Daoy (cell line): ENCODE data around the gene ELK3. TPM values are rescaled to one million over a fixed set of nuclear protein-coding genes. Genes with fewer than 3 reads are reported as not detected.

Source experiments
- DNase-seq: peaks from one replicate; pipeline ENCODE4 v3.0.0-alpha.2; 2015; ENCODE audit warnings: low read depth
- total RNA-seq: library from RNA; depleted of rRNA; stranded (reverse); fragments of >200 nt; shearing (Covaris generic); gene quantifications from 2 replicates; pipeline ENCODE4 v1.2.3, GENCODE V29; 2014

The ELK3 gene
- total RNA-seq, 1 experiment from 2014 or later: 27.4 TPM

DNA sequence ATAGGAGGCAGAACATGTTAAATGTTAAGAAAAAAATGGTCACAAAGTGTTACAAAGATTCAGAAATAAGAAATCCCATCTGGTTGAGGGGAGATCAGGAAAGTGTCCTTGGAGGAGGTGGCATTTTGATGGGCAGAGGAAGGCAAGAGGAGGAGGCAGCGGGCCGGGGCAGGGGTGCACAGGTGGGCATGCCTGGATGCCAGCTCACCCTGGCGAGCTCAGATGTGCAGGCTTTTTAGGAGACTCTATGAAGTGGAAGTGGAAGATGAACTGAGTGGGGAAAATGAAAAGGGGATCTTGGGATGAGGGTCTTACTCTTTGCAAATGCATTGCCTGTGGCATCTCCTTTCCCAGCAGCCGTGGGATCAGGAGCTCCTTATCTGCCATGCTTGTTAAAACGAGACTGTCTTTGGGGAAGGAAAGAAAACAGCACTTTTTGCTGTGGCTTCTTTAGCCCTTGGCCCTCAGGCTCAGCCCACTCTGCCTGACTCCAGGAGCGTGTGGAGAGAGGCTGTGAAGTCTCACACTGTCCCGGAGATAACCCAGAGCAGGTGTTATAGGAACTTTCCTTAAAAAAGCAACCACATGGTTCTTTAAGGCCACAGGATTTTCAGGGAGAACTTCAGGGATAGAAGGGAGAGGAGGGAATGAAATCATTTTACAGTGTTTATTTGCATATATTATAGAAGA, 62.6 kb downstream of the ELK3 start:
- no peak for DNase-seq

DNA sequence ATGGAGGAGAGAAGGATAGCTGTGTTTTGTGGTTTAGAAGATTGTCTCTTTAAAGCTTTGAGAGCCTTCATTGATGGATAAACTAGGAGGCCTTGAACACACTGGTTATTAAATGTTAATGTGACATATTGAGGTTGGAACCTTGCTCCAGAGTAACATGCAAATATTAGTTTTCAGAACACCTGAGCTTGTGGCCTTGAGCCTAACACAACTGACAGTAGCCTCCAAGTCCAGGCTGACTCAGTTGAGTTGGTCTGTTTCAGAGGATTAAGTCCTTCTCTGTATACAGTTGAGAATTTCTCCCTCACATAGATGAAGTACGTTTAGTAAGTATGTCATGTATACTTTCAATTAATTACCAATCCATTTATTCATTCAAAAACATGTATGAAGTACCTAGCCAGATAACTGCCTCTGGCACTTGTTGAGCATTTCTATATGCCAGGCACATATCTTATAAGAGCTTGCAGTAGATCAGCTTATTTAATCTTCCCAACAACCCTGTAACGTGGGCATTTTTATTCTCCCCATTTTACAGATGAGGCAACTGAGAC, 63.5 kb downstream of the ELK3 start:
- no peak for DNase-seq

DNA sequence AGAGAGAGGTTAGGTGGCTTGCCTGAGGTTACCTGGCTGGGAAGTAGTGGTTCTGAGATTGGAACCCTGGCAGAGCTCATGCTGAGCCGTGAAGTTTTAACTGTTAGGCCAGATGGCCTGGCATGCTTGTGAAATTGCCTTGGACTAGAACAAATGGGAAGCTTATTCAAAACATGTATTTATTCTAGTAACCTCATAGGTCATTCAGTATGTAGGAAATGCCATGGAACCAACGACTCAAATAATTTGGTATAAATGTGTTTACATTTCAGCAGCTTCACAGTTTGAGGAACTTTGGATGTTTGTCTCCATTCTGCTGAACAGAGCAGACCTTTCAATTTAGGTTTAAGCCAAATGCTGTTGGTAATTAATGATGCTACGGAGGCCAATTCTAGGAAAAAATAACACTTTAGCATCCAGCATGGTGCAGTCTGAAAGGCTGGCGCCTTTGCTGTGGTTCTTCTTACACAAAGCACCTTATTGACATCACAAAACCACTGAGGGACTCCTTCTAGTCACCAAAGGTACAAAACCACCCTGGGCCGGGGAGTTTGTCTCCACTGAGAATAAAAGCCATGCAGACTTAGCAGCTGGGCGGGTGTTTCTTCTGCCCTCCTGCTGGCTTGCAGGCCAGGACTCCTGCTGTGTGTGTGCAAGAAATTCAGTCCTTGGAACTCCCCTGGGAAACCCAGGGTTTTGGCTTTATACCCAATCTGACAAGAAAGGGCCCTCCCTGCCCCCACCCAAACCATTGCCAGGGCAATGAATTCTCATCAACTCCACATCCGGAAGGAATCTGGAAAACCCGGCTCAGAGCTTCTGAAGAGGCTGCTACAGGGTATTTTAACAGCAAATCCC, 64.2 kb downstream of the ELK3 start:
- DNase-seq: peak; percentile 42

DNA sequence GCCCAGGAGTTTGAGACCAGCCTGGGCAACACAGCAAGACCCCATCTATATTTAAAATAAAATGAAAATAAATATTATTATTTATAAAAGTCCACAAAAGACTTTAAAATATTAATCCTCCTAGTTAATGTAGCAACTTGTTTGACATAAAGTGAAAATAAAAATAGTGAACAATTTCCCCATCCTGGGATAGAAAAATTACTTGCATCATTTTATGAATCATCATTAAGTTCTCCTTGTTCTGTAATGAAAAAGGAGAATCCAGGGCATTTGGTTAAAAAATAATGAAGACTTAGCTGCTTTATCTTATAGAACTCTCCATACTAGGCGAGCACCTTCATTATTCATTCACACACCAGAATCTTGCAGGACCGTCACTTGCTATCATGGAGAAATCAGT, 66.1 kb downstream of the ELK3 start:
- no peak for DNase-seq

DNA sequence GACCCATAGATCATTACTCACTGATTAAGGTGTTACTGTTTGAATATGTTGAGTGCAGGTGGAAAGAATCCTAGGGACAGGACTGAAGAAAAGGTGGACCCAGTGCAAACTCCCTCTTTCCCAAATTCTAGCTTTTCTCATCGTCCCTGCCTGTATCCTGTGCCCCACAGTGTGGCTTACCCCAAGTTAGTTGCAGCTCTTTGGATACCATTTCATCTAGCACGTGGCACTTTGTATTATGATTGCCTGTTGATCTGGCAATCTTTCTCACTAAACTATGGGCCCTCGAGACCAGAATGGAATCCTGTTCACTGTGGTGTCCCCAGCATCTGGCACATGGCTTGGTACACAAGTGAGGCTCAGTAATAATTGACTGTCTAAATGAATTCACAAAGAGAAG, 66.5 kb downstream of the ELK3 start:
- no peak for DNase-seq

DNA sequence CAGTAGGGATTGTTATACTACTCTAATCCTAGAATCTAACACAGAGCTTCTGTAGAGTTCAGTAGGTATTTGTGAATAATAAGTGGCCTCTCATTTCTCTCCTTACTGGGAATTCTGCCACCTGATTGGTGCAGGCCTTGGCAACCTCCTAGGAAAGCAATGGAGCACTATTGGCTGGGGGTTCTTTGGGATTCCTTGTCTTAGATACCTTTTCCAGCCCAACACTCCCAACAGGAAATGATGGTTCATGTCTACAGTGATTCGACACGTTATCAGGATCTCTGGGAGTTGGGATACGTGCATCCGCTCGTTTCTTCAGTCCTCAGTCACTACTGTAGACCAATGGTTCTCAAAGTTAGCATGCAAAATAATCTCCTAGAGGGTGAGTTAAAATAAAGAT, 67.4 kb downstream of the ELK3 start:
- DNase-seq: no peak

DNA sequence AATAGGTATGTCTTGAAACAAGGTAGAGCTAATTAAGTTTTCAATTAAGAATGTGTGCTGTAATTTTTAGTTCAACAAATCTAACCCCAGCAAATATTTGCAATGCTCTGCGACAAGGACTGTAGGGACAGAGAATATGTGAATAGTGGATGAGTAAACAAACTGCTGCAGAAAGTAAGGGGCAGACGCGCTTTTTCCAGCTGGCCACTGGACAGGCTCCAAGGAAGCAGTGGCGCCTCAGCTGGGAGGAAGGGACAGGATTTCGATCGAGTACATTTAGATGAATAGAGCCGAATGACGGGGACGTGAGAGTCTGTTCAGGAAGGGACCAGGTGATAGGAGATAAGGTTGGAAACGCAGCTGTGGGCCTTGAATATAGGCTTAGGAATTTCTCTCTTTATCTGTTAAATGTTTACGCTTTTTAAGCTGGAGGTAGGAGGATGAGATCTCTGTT, 69.3 kb downstream of the ELK3 start:
- no peak for DNase-seq

DNA sequence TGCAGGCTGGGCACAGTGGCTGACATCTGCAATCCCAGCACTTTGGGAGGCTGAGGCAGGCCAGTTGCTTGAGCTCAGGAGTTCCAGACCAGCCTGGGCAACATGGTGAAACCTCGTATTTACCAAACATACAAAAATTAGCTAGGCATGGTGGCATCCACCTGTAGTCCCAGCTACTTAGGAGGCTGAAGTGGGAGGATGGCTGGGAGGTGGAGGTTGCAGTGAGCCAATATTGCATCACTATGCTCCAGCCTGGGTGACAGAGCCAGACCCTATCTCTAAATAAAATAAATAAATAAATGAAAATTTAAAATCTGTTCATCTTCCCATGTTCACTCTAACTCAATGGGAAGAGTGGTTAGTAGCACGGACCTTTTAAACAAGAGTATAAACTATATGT, 71.2 kb downstream of the ELK3 start:
- DNase-seq: no peak

DNA sequence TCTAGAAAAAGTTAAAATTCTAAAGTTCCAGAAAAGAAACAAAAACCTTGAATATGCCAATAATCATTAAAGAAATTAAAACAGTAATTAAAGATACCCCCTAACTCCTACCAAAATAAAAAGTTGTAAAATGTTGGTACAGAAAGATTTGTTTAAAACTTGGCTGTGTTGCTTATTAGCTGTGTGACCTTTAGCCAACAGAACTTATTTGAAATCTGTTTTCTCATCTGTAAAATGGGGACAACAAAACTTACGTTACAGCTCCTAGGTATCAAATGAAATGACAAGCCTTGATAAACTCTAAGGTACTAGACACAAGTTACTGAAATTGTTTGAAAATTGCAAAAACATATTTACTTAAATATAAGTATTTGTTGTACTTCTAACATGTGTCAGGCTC, 71.7 kb downstream of the ELK3 start:
- DNase-seq: no peak

DNA sequence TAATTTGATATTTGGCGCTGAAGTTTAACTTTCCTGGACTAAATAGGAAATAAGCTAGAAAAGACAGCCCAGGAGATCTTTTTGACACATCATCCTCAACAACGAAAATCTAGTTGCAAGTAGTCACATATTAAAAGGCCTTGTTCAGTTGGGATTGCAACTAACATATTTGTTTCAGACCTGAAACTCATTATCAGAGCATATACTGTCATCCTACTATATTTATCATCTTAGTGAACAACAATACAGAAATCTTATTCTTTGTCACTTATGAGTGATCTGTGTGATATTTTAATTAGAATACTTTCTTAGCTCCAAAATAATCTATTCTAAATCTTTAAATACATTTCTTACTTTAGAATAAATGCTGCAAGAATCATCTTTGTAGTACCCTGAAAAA, 72.1 kb downstream of the ELK3 start:
- no peak for DNase-seq

DNA sequence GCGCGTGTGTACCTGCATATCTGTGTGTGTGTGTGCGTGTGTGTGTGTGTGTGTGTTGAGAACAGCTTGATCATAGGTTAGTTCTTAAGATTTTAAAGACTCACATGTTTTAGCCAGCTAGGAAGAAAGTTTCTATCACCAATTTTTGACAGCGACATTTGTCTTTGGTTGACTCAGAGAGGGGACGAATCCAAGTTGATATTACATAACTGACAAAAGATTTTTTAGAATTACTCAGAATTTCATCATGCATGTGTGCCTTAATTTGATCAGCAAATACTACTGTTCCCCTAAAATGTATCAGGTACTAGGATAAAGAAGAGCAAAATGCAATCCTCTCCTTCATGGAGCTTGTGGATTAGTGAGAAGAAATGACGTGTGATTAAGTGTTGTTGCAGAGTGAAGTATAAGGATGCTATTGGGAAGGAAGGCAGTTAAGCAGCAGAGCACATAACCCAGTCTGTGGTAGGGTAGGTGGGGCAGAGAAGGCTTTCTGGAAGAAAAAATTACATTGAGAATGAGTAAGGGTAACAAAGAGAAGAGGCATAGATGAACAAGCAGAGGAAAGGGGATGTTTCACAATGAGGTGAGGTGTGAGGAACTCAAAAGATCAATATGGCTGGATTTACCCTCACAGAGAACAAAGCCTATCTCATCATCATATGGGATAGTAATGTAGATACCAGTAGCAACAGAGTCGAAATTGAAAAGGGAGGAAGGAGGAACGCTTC, 77.5 kb downstream of the ELK3 start:
- no peak for DNase-seq

DNA sequence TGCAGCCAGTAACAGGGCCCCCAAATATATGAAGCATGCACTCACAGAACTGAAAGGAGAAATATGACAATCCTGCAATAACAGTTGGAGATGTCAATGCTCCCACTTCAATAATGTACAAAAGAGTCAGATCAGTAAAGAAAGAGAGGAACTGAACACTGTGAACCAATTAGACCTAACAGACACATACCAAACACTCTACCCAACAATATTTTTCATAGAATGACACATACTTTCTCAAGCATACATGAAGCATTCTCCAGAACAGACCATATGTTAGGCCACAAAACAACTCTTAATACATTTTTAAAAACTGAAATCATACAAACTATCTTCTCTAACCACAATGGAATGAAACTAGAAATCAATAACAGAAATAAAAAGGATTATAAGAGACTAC, 80.2 kb downstream of the ELK3 start:
- DNase-seq: no peak

DNA sequence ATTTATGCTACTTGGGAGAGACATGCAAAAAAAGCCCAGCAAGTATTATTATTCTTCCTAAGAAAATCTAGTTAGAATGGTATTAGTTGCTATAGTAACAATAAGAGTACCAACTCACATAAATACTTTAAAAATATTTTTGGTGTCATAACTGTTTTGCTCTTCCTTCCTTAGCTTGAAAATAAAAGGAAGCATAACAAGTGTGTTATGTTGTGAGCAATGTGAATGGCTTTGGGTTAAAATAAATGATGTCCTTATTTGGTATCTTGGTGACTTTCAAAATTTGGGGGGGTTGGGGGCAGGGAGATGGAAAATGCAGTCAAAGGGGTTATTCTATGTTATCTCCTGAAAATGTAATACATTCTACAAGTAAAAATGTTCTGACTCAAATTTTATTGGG, 91.0 kb downstream of the ELK3 start:
- no peak for DNase-seq

DNA sequence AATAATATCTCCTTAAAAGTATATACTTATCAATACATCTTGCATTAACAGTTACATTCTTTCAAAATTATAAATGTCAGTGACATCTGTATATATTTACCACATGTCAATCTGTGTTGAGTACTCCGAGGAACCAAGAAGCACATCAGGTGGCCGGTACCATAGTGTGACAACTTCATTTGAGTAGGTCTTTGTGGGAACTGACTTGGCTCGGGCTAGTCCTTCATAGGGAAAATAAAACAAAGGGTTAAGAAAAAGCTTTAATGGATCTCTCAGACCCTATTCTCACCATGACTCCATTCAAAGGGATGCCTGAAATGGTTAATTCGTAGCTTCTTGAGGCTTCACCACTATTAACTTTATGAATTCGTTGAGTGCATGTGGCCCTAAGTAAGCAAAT, 94.9 kb downstream of the ELK3 start:
- no peak for DNase-seq

DNA sequence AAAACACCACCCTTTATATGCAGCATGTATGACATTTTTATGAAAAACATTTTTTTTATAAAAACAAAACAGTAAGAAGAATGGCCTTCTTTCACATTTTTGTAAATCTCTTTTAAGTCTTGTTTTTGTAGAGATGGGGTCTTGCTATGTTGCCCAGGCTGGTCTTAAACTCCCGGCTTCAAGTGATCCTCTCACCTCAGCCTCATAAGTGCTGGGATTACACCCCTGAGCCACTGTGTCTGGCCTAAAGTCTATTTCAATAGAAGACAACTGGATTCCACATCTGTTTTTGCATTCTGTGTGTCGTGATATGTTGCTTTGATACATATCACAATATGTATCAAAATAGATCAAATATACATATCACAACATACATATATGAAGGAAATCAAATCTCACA, 98.9 kb downstream of the ELK3 start:
- no peak for DNase-seq

DNA sequence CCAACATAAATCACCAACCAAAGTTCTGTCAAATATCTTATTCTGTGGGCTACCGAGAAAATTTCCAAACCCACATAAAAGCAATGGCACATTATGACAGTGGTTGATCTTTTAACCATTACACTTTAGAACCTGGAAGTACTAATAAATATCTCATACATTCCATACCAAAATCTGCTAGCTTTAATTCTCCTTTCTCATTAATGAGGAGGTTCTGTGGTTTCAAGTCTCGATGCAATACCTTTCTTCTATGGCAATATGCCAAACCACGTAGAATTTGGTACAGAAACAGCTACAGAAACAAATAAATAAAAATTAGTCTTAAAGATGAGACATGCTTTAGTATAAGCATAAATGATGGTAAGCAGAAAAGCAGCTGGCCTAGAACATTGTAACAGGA, 100.7 kb downstream of the ELK3 start:
- DNase-seq: no peak

DNA sequence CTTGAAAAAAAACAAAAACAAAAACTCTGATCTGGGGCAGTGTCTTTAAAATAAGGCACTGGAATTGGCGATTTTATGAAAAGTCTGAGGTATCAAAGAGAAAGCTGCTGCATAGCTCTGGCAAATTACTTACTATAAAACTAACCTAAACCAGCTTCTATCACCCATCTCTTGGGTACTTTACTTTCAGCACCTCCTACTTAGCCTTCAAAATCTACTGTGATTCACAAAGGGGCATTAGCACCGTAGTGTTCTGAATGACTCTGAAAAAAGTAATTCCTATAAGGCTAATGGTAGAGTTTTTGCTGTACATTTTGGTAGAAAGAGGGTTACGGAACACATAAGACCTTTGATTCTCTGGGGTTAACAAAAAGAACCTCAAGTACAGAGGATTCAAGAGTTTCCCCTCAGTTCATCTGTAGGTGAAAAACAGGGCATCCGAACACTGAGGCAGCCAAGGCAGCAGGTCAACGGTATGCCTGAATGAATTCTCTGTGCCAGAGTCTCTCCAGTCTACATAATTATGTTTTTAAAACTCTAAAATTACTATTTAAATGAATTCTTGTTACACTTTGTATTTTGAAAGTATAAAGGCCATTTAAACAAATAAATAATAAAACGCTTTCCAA, 101.5 kb downstream of the ELK3 start:
- no peak for DNase-seq

DNA sequence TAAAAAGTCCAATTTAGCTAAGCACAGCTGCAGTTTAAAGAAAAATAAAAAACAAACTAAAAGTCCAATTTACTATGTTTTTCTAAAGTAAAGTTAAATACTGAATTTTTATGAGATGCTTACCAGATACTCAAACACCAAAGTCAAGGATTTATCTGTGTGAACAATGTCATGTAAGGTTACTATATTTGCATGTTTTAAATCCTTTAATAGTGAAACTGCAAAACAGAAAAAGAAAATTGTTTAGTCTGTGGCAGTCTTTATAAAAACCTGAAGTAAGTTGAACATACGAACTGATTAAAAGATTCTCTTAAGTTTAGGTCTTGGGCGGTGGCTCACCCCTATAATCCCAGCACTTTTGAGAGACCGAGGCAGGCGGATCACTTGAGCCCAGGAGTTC, 103.3 kb downstream of the ELK3 start:
- no peak for DNase-seq

DNA sequence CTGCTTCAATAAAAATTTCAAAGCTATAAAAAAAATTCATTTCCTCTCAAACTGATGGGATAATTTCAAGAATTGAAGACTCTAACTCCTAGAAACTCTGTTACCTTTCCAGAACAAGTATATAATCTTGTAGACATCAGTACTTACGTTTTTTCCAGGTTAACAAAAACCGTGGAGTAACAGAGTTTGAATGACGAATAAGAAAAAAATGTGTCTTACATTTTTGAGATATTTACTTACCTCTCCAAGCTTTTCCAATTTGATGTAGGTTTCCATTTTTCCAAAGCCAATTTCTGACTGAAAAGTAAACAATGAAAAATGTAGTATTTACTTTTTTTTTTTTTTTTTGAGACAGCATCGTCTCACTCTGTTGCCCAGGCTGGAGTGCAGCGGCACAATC, 105.9 kb downstream of the ELK3 start:
- DNase-seq: no peak

DNA sequence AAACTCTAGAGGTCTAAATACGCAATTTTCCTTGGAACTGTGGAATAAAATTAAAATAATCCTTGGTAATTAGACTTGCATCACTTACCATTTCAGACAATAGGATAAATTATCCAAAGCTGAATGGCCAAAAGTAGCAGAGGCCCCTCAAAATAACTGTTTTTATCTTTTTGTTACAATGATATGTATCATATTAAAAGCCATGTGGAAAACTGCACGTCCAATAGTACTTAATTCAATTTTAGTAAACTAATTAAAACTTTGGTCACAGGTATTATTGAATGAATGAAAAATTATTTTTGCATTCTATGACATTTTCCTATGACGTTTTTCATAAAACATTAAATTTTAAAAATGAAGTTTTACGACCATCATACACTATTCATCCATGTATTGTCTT, 107.6 kb downstream of the ELK3 start:
- DNase-seq: no peak

DNA sequence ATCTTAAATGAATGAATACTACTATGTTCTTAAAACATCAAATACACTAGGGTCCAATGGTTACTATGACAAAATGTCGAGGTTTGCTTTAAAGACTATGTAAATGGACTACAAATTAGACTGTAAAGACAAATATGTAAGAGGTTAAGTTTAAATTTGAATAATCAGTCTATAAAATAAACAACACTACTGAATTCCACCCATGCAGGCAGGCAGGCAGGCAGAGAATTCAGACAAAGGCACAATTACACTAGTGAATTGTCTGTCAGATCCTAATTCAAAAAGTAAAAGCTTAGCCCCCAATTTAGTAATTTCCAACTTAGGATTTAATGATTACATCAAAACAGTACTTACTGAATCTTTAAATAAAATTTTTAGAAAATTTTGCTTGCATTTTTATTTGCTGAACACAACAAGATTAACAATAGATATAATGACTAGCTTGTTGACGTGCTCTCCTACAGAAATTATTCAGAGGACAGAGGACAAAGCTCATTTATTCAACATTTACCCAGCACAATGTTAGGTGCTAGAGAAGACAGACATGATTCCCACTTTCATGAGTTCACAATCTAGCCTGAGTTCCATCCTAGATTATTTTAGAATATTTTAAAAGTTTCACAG, 108.6 kb downstream of the ELK3 start:
- no peak for DNase-seq
